SK-N-SH treated with all-trans-retinoic acid at 6 μM for 48 hours (cell line): ENCODE data around the gene DGKZ.

Experiments used
- ATAC-seq: fragments of 200-7000 bp; cut with Tn5 transposase; 3 replicates; pipeline ENCODE4 v1.9.1; 2020; ENCODE audit warnings: mild to moderate bottlenecking, moderate library complexity
- ARNTL ChIP-seq: fragments of 450-650 bp; formaldehyde crosslinking; IDR thresholded peaks from 2 replicates; pipeline ENCODE4 v1.5.0; 2020; ENCODE audit warnings: low read depth, mild to moderate bottlenecking, moderate library complexity, borderline replicate concordance
- BACH2 ChIP-seq: fragments of 250-450 bp; sonication (Bioruptor Pico); IDR thresholded peaks from 2 replicates; pipeline ENCODE4 v1.9.0; 2021; ENCODE audit warnings: mild to moderate bottlenecking, borderline replicate concordance
- CSDC2 ChIP-seq: fragments of 250-450 bp; sonication (Bioruptor Pico); IDR thresholded peaks from 2 replicates; pipeline ENCODE4 v1.5.0; 2020; ENCODE audit warnings: mild to moderate bottlenecking, moderate library complexity
- ESRRG ChIP-seq: fragments of 250-450 bp; sonication (Bioruptor Pico); IDR thresholded peaks from 2 replicates; pipeline ENCODE4 v1.6.1; 2021; ENCODE audit warnings: mild to moderate bottlenecking
- GLIS3 ChIP-seq: fragments of 250-450 bp; sonication (Bioruptor Pico); IDR thresholded peaks from 2 replicates; pipeline ENCODE4 v1.5.0; 2020; ENCODE audit warnings: mild to moderate bottlenecking, moderate library complexity
- ISL1 ChIP-seq: fragments of 250-450 bp; sonication (Bioruptor Pico); IDR thresholded peaks from 2 replicates; pipeline ENCODE4 v2.1.2; 2022; ENCODE audit warnings: mild to moderate bottlenecking, moderate library complexity
- RARB ChIP-seq: fragments of 250-450 bp; sonication (Bioruptor Pico); IDR thresholded peaks from 2 replicates; pipeline ENCODE4 v1.8.0; 2021; ENCODE audit warnings: mild to moderate bottlenecking, moderate library complexity
- SNAI2 ChIP-seq: fragments of 250-450 bp; sonication (Bioruptor Pico); IDR thresholded peaks from 2 replicates; pipeline ENCODE4 v1.5.0; 2020; ENCODE audit warnings: mild to moderate bottlenecking, moderate library complexity
- TCF4 ChIP-seq: fragments of 250-450 bp; sonication (Bioruptor Pico); IDR thresholded peaks from 2 replicates; pipeline ENCODE4 v1.8.0; 2021; ENCODE audit warnings: mild to moderate bottlenecking, moderate library complexity, borderline replicate concordance
- TOX ChIP-seq: fragments of 250-450 bp; sonication (Bioruptor Pico); IDR thresholded peaks from 2 replicates; pipeline ENCODE4 v1.8.0; 2021; ENCODE audit warnings: mild to moderate bottlenecking, moderate library complexity, borderline replicate concordance
- ZFP3 ChIP-seq: fragments of 250-450 bp; sonication (Bioruptor Pico); IDR thresholded peaks from 2 replicates; pipeline ENCODE4 v1.5.0; 2020; ENCODE audit warnings: mild to moderate bottlenecking, moderate library complexity
- ZFP30 ChIP-seq: fragments of 450-650 bp; formaldehyde crosslinking; IDR thresholded peaks from 2 replicates; pipeline ENCODE4 v1.5.0; 2022; ENCODE audit warnings: mild to moderate bottlenecking, moderate library complexity
- ZNF70 ChIP-seq: fragments of 450-650 bp; formaldehyde crosslinking; IDR thresholded peaks from 2 replicates; pipeline ENCODE4 v1.5.0; 2020; ENCODE audit warnings: mild to moderate bottlenecking, moderate library complexity
- ZNF8 ChIP-seq: fragments of 450-650 bp; formaldehyde crosslinking; IDR thresholded peaks from 2 replicates; pipeline ENCODE4 v1.5.0; 2020; ENCODE audit warnings: mild to moderate bottlenecking, moderate library complexity
- TF ChIP-seq, protein P1 (sequence below): fragments of 250-450 bp; sonication (Bioruptor Pico); IDR thresholded peaks from 2 replicates; pipeline ENCODE4 v1.8.0; 2020; ENCODE audit warnings: mild to moderate bottlenecking, moderate library complexity, borderline replicate concordance
- TF ChIP-seq, protein P2 (sequence below): fragments of 250-450 bp; sonication (Bioruptor Pico); IDR thresholded peaks from 2 replicates; pipeline ENCODE4 v1.5.0; 2020; ENCODE audit warnings: mild to moderate bottlenecking, moderate library complexity
- TF ChIP-seq, protein P3 (sequence below): fragments of 250-450 bp; sonication (Bioruptor Pico); IDR thresholded peaks from 2 replicates; pipeline ENCODE4 v1.5.1; 2020; ENCODE audit warnings: low read depth, mild to moderate bottlenecking, moderate library complexity
- TF ChIP-seq, protein P4 (sequence below): fragments of 250-450 bp; sonication (Bioruptor Pico); IDR thresholded peaks from 2 replicates; pipeline ENCODE4 v1.5.1; 2021; ENCODE audit warnings: mild to moderate bottlenecking, moderate library complexity

DGKZ gene

DNA sequence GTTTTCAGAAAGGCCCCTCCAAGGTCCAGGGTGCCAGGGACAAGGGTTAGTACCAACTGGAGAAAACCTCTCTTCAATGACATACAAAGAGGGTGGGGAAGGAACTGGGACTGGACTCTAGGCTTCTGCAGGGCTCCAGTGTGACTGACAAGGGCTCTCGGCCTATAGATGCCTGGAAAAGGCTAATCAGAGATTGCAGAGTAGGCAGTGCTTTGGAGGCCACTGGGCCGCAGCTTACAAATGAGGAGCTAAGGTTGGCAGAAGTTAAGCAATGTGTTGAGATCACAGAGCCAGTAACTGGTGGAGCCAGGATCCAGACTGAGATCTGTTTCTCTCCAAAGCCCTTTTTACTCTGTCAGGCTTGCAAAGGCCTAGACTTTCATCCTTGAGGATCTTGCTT is 7.4 kb upstream of the DGKZ start:
- no peak for ATAC-seq
- TF ChIP-seq ZFP30 (CRISPR knock-in tag) (no peak), GLIS3 (no peak), CSDC2 (CRISPR knock-in tag) (no peak), TOX (no peak), ARNTL (CRISPR knock-in tag) (no peak), ZFP3 (no peak)
- TF ChIP-seq, protein P1, sequence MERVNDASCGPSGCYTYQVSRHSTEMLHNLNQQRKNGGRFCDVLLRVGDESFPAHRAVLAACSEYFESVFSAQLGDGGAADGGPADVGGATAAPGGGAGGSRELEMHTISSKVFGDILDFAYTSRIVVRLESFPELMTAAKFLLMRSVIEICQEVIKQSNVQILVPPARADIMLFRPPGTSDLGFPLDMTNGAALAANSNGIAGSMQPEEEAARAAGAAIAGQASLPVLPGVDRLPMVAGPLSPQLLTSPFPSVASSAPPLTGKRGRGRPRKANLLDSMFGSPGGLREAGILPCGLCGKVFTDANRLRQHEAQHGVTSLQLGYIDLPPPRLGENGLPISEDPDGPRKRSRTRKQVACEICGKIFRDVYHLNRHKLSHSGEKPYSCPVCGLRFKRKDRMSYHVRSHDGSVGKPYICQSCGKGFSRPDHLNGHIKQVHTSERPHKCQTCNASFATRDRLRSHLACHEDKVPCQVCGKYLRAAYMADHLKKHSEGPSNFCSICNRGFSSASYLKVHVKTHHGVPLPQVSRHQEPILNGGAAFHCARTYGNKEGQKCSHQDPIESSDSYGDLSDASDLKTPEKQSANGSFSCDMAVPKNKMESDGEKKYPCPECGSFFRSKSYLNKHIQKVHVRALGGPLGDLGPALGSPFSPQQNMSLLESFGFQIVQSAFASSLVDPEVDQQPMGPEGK (CRISPR knock-in tag) = no peak
- TF ChIP-seq, protein P2, sequence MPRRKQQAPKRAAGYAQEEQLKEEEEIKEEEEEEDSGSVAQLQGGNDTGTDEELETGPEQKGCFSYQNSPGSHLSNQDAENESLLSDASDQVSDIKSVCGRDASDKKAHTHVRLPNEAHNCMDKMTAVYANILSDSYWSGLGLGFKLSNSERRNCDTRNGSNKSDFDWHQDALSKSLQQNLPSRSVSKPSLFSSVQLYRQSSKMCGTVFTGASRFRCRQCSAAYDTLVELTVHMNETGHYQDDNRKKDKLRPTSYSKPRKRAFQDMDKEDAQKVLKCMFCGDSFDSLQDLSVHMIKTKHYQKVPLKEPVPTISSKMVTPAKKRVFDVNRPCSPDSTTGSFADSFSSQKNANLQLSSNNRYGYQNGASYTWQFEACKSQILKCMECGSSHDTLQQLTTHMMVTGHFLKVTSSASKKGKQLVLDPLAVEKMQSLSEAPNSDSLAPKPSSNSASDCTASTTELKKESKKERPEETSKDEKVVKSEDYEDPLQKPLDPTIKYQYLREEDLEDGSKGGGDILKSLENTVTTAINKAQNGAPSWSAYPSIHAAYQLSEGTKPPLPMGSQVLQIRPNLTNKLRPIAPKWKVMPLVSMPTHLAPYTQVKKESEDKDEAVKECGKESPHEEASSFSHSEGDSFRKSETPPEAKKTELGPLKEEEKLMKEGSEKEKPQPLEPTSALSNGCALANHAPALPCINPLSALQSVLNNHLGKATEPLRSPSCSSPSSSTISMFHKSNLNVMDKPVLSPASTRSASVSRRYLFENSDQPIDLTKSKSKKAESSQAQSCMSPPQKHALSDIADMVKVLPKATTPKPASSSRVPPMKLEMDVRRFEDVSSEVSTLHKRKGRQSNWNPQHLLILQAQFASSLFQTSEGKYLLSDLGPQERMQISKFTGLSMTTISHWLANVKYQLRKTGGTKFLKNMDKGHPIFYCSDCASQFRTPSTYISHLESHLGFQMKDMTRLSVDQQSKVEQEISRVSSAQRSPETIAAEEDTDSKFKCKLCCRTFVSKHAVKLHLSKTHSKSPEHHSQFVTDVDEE (CRISPR knock-in tag) = no peak

DNA sequence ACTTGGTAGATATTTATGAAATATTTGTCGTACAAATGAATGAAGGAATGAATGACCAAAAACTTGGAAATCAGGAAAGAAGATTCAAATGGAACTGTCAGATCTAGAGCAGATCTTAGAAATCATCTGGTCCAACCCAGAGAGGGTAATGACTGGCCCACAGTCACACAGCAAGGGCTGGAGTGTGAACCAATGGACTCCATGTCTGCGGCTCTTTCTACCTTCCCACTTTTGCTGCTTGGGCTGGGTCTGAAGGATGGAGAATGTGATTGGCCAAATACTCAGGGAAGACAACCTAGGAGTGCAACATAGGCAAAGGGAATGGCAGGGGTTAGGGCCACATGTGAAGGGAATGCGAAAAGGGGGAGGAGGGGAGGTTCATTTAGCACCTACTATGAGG is 5.8 kb upstream of the DGKZ start:
- no peak for ATAC-seq
- TF ChIP-seq GLIS3 (no peak), CSDC2 (CRISPR knock-in tag) (no peak), ZFP3 (no peak), TCF4 (CRISPR knock-in tag) (no peak), ESRRG (no peak), ZNF70 (CRISPR knock-in tag) (no peak)
- TF ChIP-seq, protein P2 (CRISPR knock-in tag) = no peak
- TF ChIP-seq, protein P3, sequence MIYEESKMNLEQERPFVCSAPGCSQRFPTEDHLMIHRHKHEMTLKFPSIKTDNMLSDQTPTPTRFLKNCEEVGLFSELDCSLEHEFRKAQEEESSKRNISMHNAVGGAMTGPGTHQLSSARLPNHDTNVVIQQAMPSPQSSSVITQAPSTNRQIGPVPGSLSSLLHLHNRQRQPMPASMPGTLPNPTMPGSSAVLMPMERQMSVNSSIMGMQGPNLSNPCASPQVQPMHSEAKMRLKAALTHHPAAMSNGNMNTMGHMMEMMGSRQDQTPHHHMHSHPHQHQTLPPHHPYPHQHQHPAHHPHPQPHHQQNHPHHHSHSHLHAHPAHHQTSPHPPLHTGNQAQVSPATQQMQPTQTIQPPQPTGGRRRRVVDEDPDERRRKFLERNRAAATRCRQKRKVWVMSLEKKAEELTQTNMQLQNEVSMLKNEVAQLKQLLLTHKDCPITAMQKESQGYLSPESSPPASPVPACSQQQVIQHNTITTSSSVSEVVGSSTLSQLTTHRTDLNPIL (CRISPR knock-in tag) = no peak

DNA sequence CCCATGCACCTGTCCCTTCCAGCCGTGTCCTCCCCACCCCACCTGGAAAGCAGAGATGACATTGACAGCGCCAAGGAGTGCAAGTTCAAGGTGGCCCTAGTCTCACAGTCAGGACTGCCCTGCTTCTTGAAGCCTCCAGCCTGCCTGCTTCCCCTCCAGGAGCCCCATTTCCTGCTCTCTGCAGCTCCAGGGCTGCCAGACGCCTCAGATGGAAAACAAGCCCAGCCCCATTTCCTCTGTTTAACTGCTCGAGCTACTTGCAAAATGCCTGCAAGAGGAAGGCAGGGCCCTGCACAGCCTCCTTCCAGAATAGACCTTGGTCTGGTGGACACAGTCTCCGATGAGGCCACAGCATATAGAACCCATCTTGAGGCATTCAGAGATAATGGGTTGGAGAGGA is 5.0 kb upstream of the DGKZ start:
- TF ChIP-seq ZNF8 (CRISPR knock-in tag) (no peak), SNAI2 (CRISPR knock-in tag) (no peak), ZFP30 (CRISPR knock-in tag) (no peak), RARB (CRISPR knock-in tag) (no peak), TCF4 (CRISPR knock-in tag) (no peak), TOX (no peak), BACH2 (CRISPR knock-in tag) (no peak), ZFP3 (no peak), ESRRG (no peak), ISL1 (CRISPR knock-in tag) (no peak)
- TF ChIP-seq, protein P1 (CRISPR knock-in tag) = no peak
- TF ChIP-seq, protein P3 (CRISPR knock-in tag) = no peak
- TF ChIP-seq, protein P4, sequence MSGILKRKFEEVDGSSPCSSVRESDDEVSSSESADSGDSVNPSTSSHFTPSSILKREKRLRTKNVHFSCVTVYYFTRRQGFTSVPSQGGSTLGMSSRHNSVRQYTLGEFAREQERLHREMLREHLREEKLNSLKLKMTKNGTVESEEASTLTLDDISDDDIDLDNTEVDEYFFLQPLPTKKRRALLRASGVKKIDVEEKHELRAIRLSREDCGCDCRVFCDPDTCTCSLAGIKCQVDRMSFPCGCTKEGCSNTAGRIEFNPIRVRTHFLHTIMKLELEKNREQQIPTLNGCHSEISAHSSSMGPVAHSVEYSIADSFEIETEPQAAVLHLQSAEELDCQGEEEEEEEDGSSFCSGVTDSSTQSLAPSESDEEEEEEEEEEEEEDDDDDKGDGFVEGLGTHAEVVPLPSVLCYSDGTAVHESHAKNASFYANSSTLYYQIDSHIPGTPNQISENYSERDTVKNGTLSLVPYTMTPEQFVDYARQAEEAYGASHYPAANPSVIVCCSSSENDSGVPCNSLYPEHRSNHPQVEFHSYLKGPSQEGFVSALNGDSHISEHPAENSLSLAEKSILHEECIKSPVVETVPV = no peak
- TF ChIP-seq, all 23 proteins: peak for 0
- ATAC-seq = no peak
